ENCODE data around the gene CCDC117.

- TF ChIP-seq SP1 (IDR thresholded peaks at IDR 0.05) (no peak), FOXK2 (IDR thresholded peaks at IDR 0.05) (no peak), TARDBP (IDR thresholded peaks at IDR 0.05) (no peak), ELF4 (IDR thresholded peaks at IDR 0.05) (peak; percentile 42; the same call in 1 of the 2 replicates), LEF1 (IDR thresholded peaks at IDR 0.05; ENCODE audit: borderline replicate concordance) (no peak), NFRKB (IDR thresholded peaks at IDR 0.05) (no peak), BHLHE40 (IDR thresholded peaks at IDR 0.05; ENCODE audit: borderline replicate concordance) (no peak)
Observed at GRCh38 chr22:28772633-28773460, at the start of gene CCDC117.

Data from HEK293T (cell line).